H1 (cell line): ENCODE measurements around the gene SHISAL1. TPM values are rescaled to one million over a fixed set of nuclear protein-coding genes. Genes with fewer than 3 reads are reported as not detected.
A peak's percentile ranks its signal among the peaks of the same experiment; 100 is the strongest.

Experiments
- CTCF ChIA-PET: fragments of 300-600 bp; sonication (Branson Sonifier 250); formaldehyde crosslinking; loops from one replicate; lab custom pipeline; 2021; ENCODE audit not compliant: partially characterized antibody; lab: Charles Lee
- POLR2A ChIA-PET: fragments of 300-600 bp; sonication (Branson Sonifier 250); formaldehyde crosslinking; loops from one replicate; lab custom pipeline; 2021; ENCODE audit warnings: inconsistent platforms; ENCODE audit not compliant: partially characterized antibody; lab: Charles Lee
- DNase-seq, 2 experiments: peaks; one replicate each; pipeline versions ENCODE4 v3.0.0 to v3.0.0-alpha.2; 2010 to 2022; ENCODE audit warnings: low spot score in 2 of 2, low read depth in 1 of 2, mixed read lengths in 1 of 2
- FAIRE-seq: peaks from 2 replicates; lab custom pipeline; 2011; peaks lifted over from hg19 to GRCh38; lab: Jason Lieb, UNC
- H2AFZ ChIP-seq: 2 replicates; pipeline ENCODE4 v1.8.1; 2012; ENCODE audit warnings: low read length, inconsistent platforms
- H2AK5ac ChIP-seq: 2 replicates; pipeline ENCODE4 v1.6.1; 2013; ENCODE audit warnings: low read depth, low read length
- H2BK120ac ChIP-seq: replicated peaks from 2 replicates; pipeline ENCODE3; 2013; ENCODE audit warnings: low read depth, low read length, inconsistent platforms
- H2BK12ac ChIP-seq: 2 replicates; pipeline ENCODE4 v1.6.1; 2013; ENCODE audit warnings: low read depth, low read length
- H2BK15ac ChIP-seq: 2 replicates; pipeline ENCODE4 v1.6.1; 2013; ENCODE audit warnings: low read length
- H2BK20ac ChIP-seq: 2 replicates; pipeline ENCODE4 v1.6.1; 2013; ENCODE audit warnings: low read length
- H2BK5ac ChIP-seq: 2 replicates; pipeline ENCODE4 v1.6.1; 2013; ENCODE audit warnings: low read depth, low read length
- H3K14ac ChIP-seq: 2 replicates; pipeline ENCODE4 v1.6.1; 2013; ENCODE audit warnings: inconsistent platforms; ENCODE audit not compliant: insufficient read length
- H3K18ac ChIP-seq: 2 replicates; pipeline ENCODE4 v1.6.1; 2013; ENCODE audit warnings: low read length; ENCODE audit errors: extremely low read depth
- H3K23ac ChIP-seq: 2 replicates; pipeline ENCODE4 v1.6.1; 2013; ENCODE audit warnings: inconsistent platforms; ENCODE audit not compliant: insufficient read length
- H3K23me2 ChIP-seq: 2 replicates; pipeline ENCODE4 v1.6.1; 2013; ENCODE audit warnings: low read depth, low read length
- H3K27ac ChIP-seq: 2 replicates; pipeline ENCODE4 v1.6.1; 2011; ENCODE audit warnings: low read depth, low read length, inconsistent platforms
- H3K27me3 ChIP-seq, 4 experiments: replicated peaks in 1 of 4; 1 replicate in 1 of 4; 2 replicates in 3 of 4; pipeline versions ENCODE4 v1.6.1 to v1.8.1; 2011 to 2013; ENCODE audit warnings: low read length in 3 of 4, mild to moderate bottlenecking in 3 of 4, inconsistent platforms in 2 of 4, mixed read lengths in 2 of 4, moderate library complexity in 1 of 4; ENCODE audit not compliant: control insufficient read depth in 3 of 4, insufficient read depth in 3 of 4; ENCODE audit errors: extremely low read depth in 1 of 4
- H3K36me3 ChIP-seq, 4 experiments: 2 replicates each; pipeline versions ENCODE4 v1.6.1 to v1.8.1; 2011 to 2013; ENCODE audit warnings: mild to moderate bottlenecking in 4 of 4, low read length in 3 of 4, moderate library complexity in 2 of 4, control low read depth in 1 of 4, inconsistent platforms in 1 of 4; ENCODE audit not compliant: insufficient read depth in 4 of 4, control insufficient read depth in 2 of 4
- H3K4ac ChIP-seq: replicated peaks from 2 replicates; pipeline ENCODE3; 2013; ENCODE audit warnings: low read length, low read depth, mixed read lengths, inconsistent platforms; ENCODE audit not compliant: insufficient read length
- H3K4me1 ChIP-seq, 4 experiments: replicated peaks in 1 of 4; 1 replicate in 1 of 4; 2 replicates in 3 of 4; pipeline versions ENCODE4 v1.6.1 to v1.8.1; 2011 to 2013; ENCODE audit warnings: low read length in 3 of 4, inconsistent platforms in 2 of 4, mixed read lengths in 1 of 4; ENCODE audit not compliant: insufficient read depth in 4 of 4, control insufficient read depth in 3 of 4
- H3K4me2 ChIP-seq, 2 experiments: 2 replicates each; pipeline versions ENCODE4 v1.6.1 to v1.8.1; 2011 to 2013; ENCODE audit warnings: low read depth in 2 of 2, low read length in 2 of 2, control low read depth in 1 of 2, inconsistent platforms in 1 of 2, mild to moderate bottlenecking in 1 of 2; ENCODE audit not compliant: insufficient read depth in 1 of 2
- H3K4me3 ChIP-seq, 4 experiments: fragments of 200-600, 300-600 bp in 1 of 4; sonication (generic), shearing (Covaris generic), sonication (Bioruptor Twin) in 1 of 4; 2 replicates each; pipeline versions ENCODE4 v1.5.1 to v1.8.1; 2011 to 2016; ENCODE audit warnings: low read length in 4 of 4, low read depth in 3 of 4, control low read depth in 2 of 4, inconsistent platforms in 2 of 4, mild to moderate bottlenecking in 2 of 4, mixed read lengths in 1 of 4, moderate library complexity in 1 of 4; ENCODE audit not compliant: insufficient read depth in 2 of 4; ENCODE audit errors: extremely low read depth in 1 of 4
- H3K56ac ChIP-seq: replicated peaks from 2 replicates; pipeline ENCODE3; 2013; ENCODE audit warnings: low read depth, mild to moderate bottlenecking, mixed read lengths, low read length, inconsistent platforms; ENCODE audit not compliant: insufficient read length
- H3K79me1 ChIP-seq: 2 replicates; pipeline ENCODE4 v1.6.1; 2013; ENCODE audit warnings: low read depth, low read length, control low read depth
- H3K79me2 ChIP-seq, 2 experiments: 2 replicates each; pipeline versions ENCODE4 v1.6.1 to v1.8.1; 2012 to 2013; ENCODE audit warnings: low read length in 2 of 2, mild to moderate bottlenecking in 2 of 2, inconsistent platforms in 1 of 2; ENCODE audit not compliant: insufficient read depth in 2 of 2, control insufficient read depth in 1 of 2
- H3K9ac ChIP-seq, 4 experiments: replicated peaks in 1 of 4; 1 replicate in 1 of 4; 2 replicates in 3 of 4; pipeline versions ENCODE4 v1.6.1 to v1.8.1; 2011 to 2013; ENCODE audit warnings: low read depth in 3 of 4, low read length in 3 of 4, control low read depth in 2 of 4, mild to moderate bottlenecking in 2 of 4, moderate library complexity in 2 of 4, inconsistent platforms in 1 of 4; ENCODE audit errors: extremely low read depth in 1 of 4
- H3K9me3 ChIP-seq, 2 experiments: 2 replicates each; pipeline versions ENCODE4 v1.6.1 to v1.8.1; 2012 to 2013; ENCODE audit warnings: mild to moderate bottlenecking in 2 of 2, moderate library complexity in 2 of 2, control low read depth in 1 of 2, inconsistent platforms in 1 of 2, low read depth in 1 of 2, low read length in 1 of 2, mixed read lengths in 1 of 2; ENCODE audit not compliant: insufficient read depth in 2 of 2
- H4K20me1 ChIP-seq, 2 experiments: replicated peaks in 1 of 2; 2 replicates each; pipeline versions ENCODE3 to v1.8.1; 2011 to 2013; ENCODE audit warnings: inconsistent platforms in 2 of 2, low read length in 2 of 2, mild to moderate bottlenecking in 1 of 2; ENCODE audit not compliant: insufficient read depth in 2 of 2, control insufficient read depth in 1 of 2
- H4K5ac ChIP-seq: 2 replicates; pipeline ENCODE4 v1.6.1; 2013; ENCODE audit warnings: low read length, low read depth, mixed read lengths, inconsistent platforms; ENCODE audit not compliant: insufficient read length
- H4K8ac ChIP-seq: 2 replicates; pipeline ENCODE4 v1.8.0; 2013; ENCODE audit warnings: mild to moderate bottlenecking, moderate library complexity, low read length, inconsistent platforms; ENCODE audit not compliant: insufficient read depth; ENCODE audit errors: extremely low read depth
- H4K91ac ChIP-seq: replicated peaks from 2 replicates; pipeline ENCODE3; 2013; ENCODE audit warnings: low read length, mixed read lengths, inconsistent platforms; ENCODE audit not compliant: insufficient read length
- BCL11A ChIP-seq, 2 experiments: IDR thresholded peaks; one replicate each; pipeline ENCODE4 v1.6.1; 2011; ENCODE audit warnings: low read depth in 2 of 2, low read length in 2 of 2, mild to moderate bottlenecking in 2 of 2
- JUN ChIP-seq: IDR thresholded peaks from 2 replicates; pipeline ENCODE4 v1.6.1; 2011; ENCODE audit warnings: low read depth, mild to moderate bottlenecking, improper control_type of control experiment, low read length
- JUND ChIP-seq: IDR thresholded peaks from 2 replicates; pipeline ENCODE4 v1.6.1; 2011; ENCODE audit warnings: mild to moderate bottlenecking, improper control_type of control experiment, low read length
- KDM4A ChIP-seq: IDR thresholded peaks from one replicate; pipeline ENCODE4 v1.7.1; 2012; ENCODE audit warnings: low read depth, mild to moderate bottlenecking, moderate library complexity, low read length, inconsistent platforms; ENCODE audit not compliant: severe bottlenecking
- KDM5A ChIP-seq: fragments of 200-600 bp; IDR thresholded peaks from 2 replicates; pipeline ENCODE4 v1.7.1; 2012; ENCODE audit warnings: mild to moderate bottlenecking, low read length, inconsistent platforms, mixed read lengths
- MAFK ChIP-seq: IDR thresholded peaks from 2 replicates; pipeline ENCODE4 v1.6.1; 2012; ENCODE audit warnings: low read depth, mild to moderate bottlenecking, improper control_type of control experiment, low read length
- SRF ChIP-seq: IDR thresholded peaks from 2 replicates; pipeline ENCODE4 v1.6.1; 2011; ENCODE audit warnings: mild to moderate bottlenecking, low read depth, low read length, moderate library complexity
- YY1 ChIP-seq: IDR thresholded peaks from 2 replicates; pipeline ENCODE4 v1.6.1; 2011; ENCODE audit warnings: low read depth, mild to moderate bottlenecking, low read length
- ZNF274 ChIP-seq: IDR thresholded peaks from 2 replicates; pipeline ENCODE4 v1.7.0; 2012; ENCODE audit warnings: low read length, borderline replicate concordance; ENCODE audit errors: extremely low read depth
- WGBS, 2 experiments: shearing (Covaris generic) in 1 of 2; methylation state at CpG; one replicate each; pipeline versions ENCODE4 v1.1.6 to v1.1.7; 2013 to 2015; ENCODE audit warnings: low lambda C conversion rate in 2 of 2, mixed read lengths in 2 of 2, inconsistent platforms in 1 of 2, low coverage in 1 of 2, missing lambda C conversion rate in 1 of 2; ENCODE audit not compliant: insufficient replicate concordance in 2 of 2, insufficient coverage in 1 of 2, insufficient read length in 1 of 2; ENCODE audit errors: extremely low coverage in 1 of 2, missing lambda C conversion rate in 1 of 2; 5-methylcytosine and 5-hydroxymethylcytosine counted together
- long read RNA-seq, 2 experiments: library from RNA in 1 of 2; library from capped mRNA in 1 of 2; stranded (forward); transcript quantifications; one replicate each; pipeline ENCODE4 v2.0.0, GENCODE V29; 2021; ENCODE audit warnings: inconsistent platforms in 1 of 2
- polyA minus RNA-seq, 3 experiments: library from RNA; depleted of rRNA, polyadenylated mRNA; stranded (reverse); fragments of >200 nt; gene quantifications; 1 replicate in 2 of 3; 2 replicates in 1 of 3; pipeline ENCODE4 v1.2.3, GENCODE V29; 2011
- polyA plus RNA-seq, 7 experiments: library from polyadenylated mRNA; depleted of rRNA in 3 of 7; stranded (reverse) in 5 of 7; unstranded in 2 of 7; fragments of >200 nt in 5 of 7; fragments of 200-250 nt in 2 of 7; gene quantifications; 1 replicate in 5 of 7; 2 replicates in 1 of 7; 4 replicates in 1 of 7; pipeline versions ENCODE4 v1.2.1 to v1.2.3, GENCODE V29; 2011 to 2013; ENCODE audit warnings: missing spikeins in 2 of 7, mixed read lengths in 2 of 7
- total RNA-seq: library from RNA; stranded (reverse); fragmentation: NEBNext Ultra II Directional; extraction: Animal tissue kit (Norgen Biotek cat#: 25700); gene quantifications from 2 replicates; pipeline ENCODE4 v1.2.1, GENCODE V29; 2021
- TF ChIP-seq, protein P1 (sequence below): IDR thresholded peaks from 2 replicates; pipeline ENCODE4 v1.6.1; 2012; ENCODE audit warnings: inconsistent platforms
- TF ChIP-seq, protein P2 (sequence below): IDR thresholded peaks from 2 replicates; pipeline ENCODE4 v1.6.1; 2011; ENCODE audit warnings: low read length, improper control_type of control experiment

SHISAL1 gene
- total RNA-seq (5.4 and 5.8 TPM in 2 replicates), polyA plus RNA-seq (2011; rRNA removed) (2.4 and 3.7 TPM in 2 replicates), polyA minus RNA-seq (2011; rRNA and poly(A)+ RNA removed) (7.7 and 11.4 TPM in 2 replicates)
- polyA plus RNA-seq (2011; cell fraction: cytosol; rRNA removed), result 2.7 TPM
- 3.0 TPM for polyA plus RNA-seq (2011; cell fraction: nucleus; rRNA removed)
- 4.3 to 5.6 TPM (median 5.0 TPM) in 4 replicates for polyA plus RNA-seq (2012, experiment 1 of 2)
- 3.5 TPM for polyA plus RNA-seq (2012, experiment 2 of 2)
- polyA plus RNA-seq (2013, experiment 1 of 2), result 2.3 TPM
- polyA plus RNA-seq (2013, experiment 2 of 2), result 2.5 TPM
- polyA minus RNA-seq (2011; cell fraction: cytosol; rRNA and poly(A)+ RNA removed), result 2.6 TPM
- polyA minus RNA-seq (2011; cell fraction: nucleus; rRNA and poly(A)+ RNA removed), result 2.2 TPM
- long read RNA-seq, experiment 1, partial matches to known transcripts, result 0 of 6 reads
- long read RNA-seq, experiment 1, other reads (novel, unspliced or antisense), result 6 of 6 reads
- long read RNA-seq, experiment 2, result 0 reads

DNA sequence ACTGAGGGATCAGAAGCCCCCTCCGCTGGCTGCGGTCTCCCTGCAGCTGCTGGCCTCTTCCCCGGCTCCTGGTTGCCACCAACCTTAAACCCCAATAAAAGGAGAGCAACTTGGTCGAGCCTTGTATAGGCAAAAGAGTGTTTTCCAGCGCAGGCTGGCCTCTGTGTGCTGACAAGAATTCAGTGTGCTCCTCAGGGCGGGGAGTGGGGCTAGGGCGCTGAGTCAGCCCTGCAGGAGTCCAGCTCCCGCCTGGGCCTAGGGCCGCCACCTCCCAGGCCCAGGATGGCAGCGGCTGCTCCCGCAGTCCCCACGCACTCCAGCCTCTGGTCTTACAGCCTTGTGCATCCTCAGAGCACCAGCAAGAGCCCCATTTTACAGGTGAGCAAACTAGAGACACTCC, at the start of gene SHISAL1:
SHISAL1 (minus strand) TSS at position 186 of the 400 bp plus-strand sequence. CDS start 12,006 bp downstream, outside the sequence.
- no peak for DNase-seq
- POLR2A ChIA-PET, result no interaction called here
- no peak within 1 kb of the TSS for H3K27ac ChIP-seq
- no peak for TF ChIP-seq YY1
- TF ChIP-seq JUN, result no peak
- TF ChIP-seq KDM4A, result no peak
- TF ChIP-seq BCL11A (IDR thresholded peaks at IDR 0.05; ENCODE audit: low read depth in 2 of 2, low read length in 2 of 2), result no peak
- no peak for TF ChIP-seq KDM5A
- TF ChIP-seq MAFK, result no peak
- no peak for TF ChIP-seq JUND
- TF ChIP-seq SRF, result no peak
- no peak for TF ChIP-seq ZNF274
- TF ChIP-seq, protein P1, sequence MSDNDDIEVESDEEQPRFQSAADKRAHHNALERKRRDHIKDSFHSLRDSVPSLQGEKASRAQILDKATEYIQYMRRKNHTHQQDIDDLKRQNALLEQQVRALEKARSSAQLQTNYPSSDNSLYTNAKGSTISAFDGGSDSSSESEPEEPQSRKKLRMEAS, result no peak
- TF ChIP-seq, protein P2, sequence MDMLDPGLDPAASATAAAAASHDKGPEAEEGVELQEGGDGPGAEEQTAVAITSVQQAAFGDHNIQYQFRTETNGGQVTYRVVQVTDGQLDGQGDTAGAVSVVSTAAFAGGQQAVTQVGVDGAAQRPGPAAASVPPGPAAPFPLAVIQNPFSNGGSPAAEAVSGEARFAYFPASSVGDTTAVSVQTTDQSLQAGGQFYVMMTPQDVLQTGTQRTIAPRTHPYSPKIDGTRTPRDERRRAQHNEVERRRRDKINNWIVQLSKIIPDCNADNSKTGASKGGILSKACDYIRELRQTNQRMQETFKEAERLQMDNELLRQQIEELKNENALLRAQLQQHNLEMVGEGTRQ, result no peak

More for the DNA sequence above, at the start of gene SHISAL1:
- Histone ChIP-seq H3K4me1 (no peaks in the 10 kb centered on the region), H3K4me3 (no peak within 1 kb of the TSS), H2AK5ac (no peak within 1 kb of the TSS), H4K8ac (no peak within 1 kb of the TSS; the same call in 1 of the 2 replicates), H2BK20ac (no peak within 1 kb of the TSS), H3K14ac (no peak within 1 kb of the TSS), H4K20me1 (no peaks in the 10 kb centered on the region), H3K56ac (no peak within 1 kb of the TSS), H3K79me2 (no peaks in the 10 kb centered on the region), H2BK120ac (no peak within 1 kb of the TSS), H3K4ac (no peak within 1 kb of the TSS), H3K9me3 (no peaks in the 10 kb centered on the region), H3K79me1 (no peaks in the 10 kb centered on the region), H4K91ac (no peak within 1 kb of the TSS), H3K4me2 (no peak within 1 kb of the TSS), H3K23ac (no peak within 1 kb of the TSS), H2BK15ac (no peak within 1 kb of the TSS), H3K9ac (no peak within 1 kb of the TSS), H4K5ac (no peak within 1 kb of the TSS), H2BK5ac (no peak within 1 kb of the TSS; the same call in 1 of the 2 replicates), H3K36me3 (no peaks in the 10 kb centered on the region), H3K27me3 (no peaks in the 10 kb centered on the region), H3K23me2 (no peaks in the 10 kb centered on the region), H3K18ac (no peak within 1 kb of the TSS), H2AFZ (no peak within 1 kb of the TSS), H2BK12ac (peak within 1 kb of the TSS; percentile 14; the same call in 1 of the 2 replicates)
- FAIRE-seq, result no peak
- WGBS, 2 experiments, result 86% methylated on average over 12 of the region's 12 CpGs; no CpG with 5 or more reads in 1 of the 2 experiments
- CTCF ChIA-PET, result interaction anchor here (1.0 kb wide), 2 partner anchors 8 to 69 kb away, joined by 3 to 4 read pairs; no protein-coding TSS in a partner anchor
